ENCODE measurements around the gene CD248.

The CD248 gene

GRCh38 chr11:66334605-66335442 lies 18.0 kb upstream of the CD248 start:
- Mint-ChIP-seq H3K4me3 (peak overlapping the region in 1 of 2 donors; percentile 43), H3K4me1 (peaks cover 45% of the 10 kb centered on the region), H3K9me3 (no peaks in the 10 kb centered on the region), H3K27me3 (no peaks in the 10 kb centered on the region), H3K27ac (no peak overlapping the region)
- DNase-seq, result no peak
- ATAC-seq, result no peak

GRCh38 chr11:66333896-66334604 lies 17.2 kb upstream of the CD248 start:
- Mint-ChIP-seq H3K4me1 (peaks cover 43% of the 10 kb centered on the region), H3K27me3 (no peaks in the 10 kb centered on the region), H3K27ac (no peak overlapping the region), H3K4me3 (no peak overlapping the region), H3K9me3 (no peaks in the 10 kb centered on the region)
- ATAC-seq (no peak), DNase-seq (no peak)

GRCh38 chr11:66333220-66333877 lies 16.5 kb upstream of the CD248 start:
- no peaks in the 10 kb centered on the region for H3K27me3 Mint-ChIP-seq
- peaks cover 44% of the 10 kb centered on the region for H3K4me1 Mint-ChIP-seq
- H3K4me3 Mint-ChIP-seq, result no peak overlapping the region
- ATAC-seq (no peak), DNase-seq (no peak)
- no peak overlapping the region for H3K27ac Mint-ChIP-seq
- no peaks in the 10 kb centered on the region for H3K9me3 Mint-ChIP-seq

- Mint-ChIP-seq H3K27ac (no peak overlapping the region), H3K4me1 (peaks cover 45% of the 10 kb centered on the region), H3K27me3 (no peaks in the 10 kb centered on the region), H3K9me3 (no peaks in the 10 kb centered on the region), H3K4me3 (no peak overlapping the region)
- DNase-seq (no peak), ATAC-seq (no peak)
Measured at GRCh38 chr11:66332371-66333219, 15.8 kb upstream of the CD248 start.

DNA sequence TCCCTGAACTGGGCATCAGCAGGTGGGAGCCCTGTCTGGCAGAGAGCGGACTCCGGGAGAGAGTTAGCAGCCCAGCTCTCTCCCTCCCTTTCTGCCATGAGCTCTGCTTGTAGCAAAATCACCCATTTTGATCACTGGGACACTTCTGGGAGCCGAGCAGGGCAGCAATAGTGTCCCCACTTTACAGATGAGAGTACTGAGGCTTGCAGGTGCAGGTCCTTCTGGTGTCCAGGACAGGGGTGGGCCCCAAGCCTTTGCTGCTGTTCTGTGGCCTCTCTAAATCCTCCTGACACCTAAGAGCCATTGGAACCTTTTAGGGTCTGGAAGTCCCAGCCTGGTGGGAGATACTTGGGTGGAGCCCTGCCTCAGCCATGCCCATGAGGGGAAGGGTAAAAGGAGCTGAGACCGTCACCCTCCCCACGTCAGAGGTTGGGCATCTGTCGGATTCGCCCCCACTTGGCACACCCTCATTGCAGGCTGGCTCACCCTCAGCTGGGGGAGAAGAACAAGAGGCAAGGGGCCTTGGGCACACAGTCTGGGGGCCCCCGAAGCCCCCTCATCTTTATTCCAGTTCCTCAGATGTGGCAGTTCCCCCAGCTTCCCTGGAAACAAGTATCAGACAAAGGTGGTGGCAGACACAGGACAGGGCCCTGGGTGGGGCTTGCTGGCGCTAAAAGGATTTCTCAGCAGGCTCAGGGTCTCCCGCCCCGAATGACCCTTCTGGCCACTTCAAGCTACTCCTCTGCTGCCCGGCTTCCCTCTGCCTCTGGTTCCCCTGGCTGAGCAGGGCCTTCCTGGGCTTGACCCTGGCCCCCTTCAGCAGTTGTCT lies 14.9 kb upstream of the CD248 start:
- Mint-ChIP-seq H3K27ac (no peak overlapping the region), H3K4me1 (peaks cover 45% of the 10 kb centered on the region), H3K4me3 (no peak overlapping the region), H3K9me3 (no peaks in the 10 kb centered on the region), H3K27me3 (no peaks in the 10 kb centered on the region)
- ATAC-seq (no peak), DNase-seq (no peak)

DNA sequence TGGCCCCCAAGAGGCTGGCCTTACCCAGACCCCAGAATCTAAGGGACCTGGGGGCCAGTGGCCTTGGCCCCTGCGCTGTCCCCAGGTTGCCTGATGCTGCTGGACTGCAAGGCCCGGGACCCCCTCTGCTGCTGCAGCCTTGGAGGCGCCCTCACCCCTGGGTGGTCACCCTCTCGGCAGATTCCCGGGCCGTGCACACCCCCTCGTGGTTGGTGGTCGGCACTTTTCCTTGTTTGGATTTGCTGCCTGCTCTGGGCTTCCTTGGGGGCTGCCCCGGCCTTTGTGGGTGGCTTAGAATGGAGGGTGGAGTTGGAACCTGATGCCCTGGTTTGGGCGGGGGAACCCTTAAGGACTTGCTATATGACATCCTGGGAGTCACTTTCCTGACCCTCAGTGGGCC lies 14.1 kb upstream of the CD248 start:
- H3K4me3 Mint-ChIP-seq, result no peak overlapping the region
- peaks cover 45% of the 10 kb centered on the region for H3K4me1 Mint-ChIP-seq
- no peaks in the 10 kb centered on the region for H3K27me3 Mint-ChIP-seq
- H3K9me3 Mint-ChIP-seq, result no peaks in the 10 kb centered on the region
- no peak overlapping the region for H3K27ac Mint-ChIP-seq
- DNase-seq, result no peak
- no peak for ATAC-seq

GRCh38 chr11:66329165-66329673 lies 12.4 kb upstream of the CD248 start:
- Mint-ChIP-seq H3K4me3 (peak overlapping the region in 1 of 2 donors; percentile 58), H3K27me3 (no peaks in the 10 kb centered on the region), H3K27ac (no peak overlapping the region), H3K4me1 (peaks cover 50% of the 10 kb centered on the region), H3K9me3 (no peaks in the 10 kb centered on the region)
- DNase-seq, result no peak
- no peak for ATAC-seq

- peak; percentile 87 for ATAC-seq
- peaks cover 0 to 3% of the 10 kb centered on the region in 2 donors for H3K9me3 Mint-ChIP-seq
- H3K27me3 Mint-ChIP-seq, result no peaks in the 10 kb centered on the region
- H3K4me1 Mint-ChIP-seq, result peaks cover 56% of the 10 kb centered on the region
- DNase-seq, result peak; percentile 82 to 90
- H3K27ac Mint-ChIP-seq, result peak overlapping the region; percentile 22 to 69
- H3K4me3 Mint-ChIP-seq, result peak overlapping the region; percentile 58 to 63
Measured at GRCh38 chr11:66328302-66329144, 11.7 kb upstream of the CD248 start.

GRCh38 chr11:66328031-66328301 lies 11.1 kb upstream of the CD248 start:
- peak overlapping the region; percentile 13 to 22 for H3K27ac Mint-ChIP-seq
- DNase-seq, result peak in 1 of 2 donors; percentile 46
- H3K27me3 Mint-ChIP-seq, result no peaks in the 10 kb centered on the region
- H3K4me3 Mint-ChIP-seq, result no peak overlapping the region
- H3K4me1 Mint-ChIP-seq, result peaks cover 56% of the 10 kb centered on the region
- peaks cover 0 to 6% of the 10 kb centered on the region in 2 donors for H3K9me3 Mint-ChIP-seq
- peak; percentile 56 for ATAC-seq

DNA sequence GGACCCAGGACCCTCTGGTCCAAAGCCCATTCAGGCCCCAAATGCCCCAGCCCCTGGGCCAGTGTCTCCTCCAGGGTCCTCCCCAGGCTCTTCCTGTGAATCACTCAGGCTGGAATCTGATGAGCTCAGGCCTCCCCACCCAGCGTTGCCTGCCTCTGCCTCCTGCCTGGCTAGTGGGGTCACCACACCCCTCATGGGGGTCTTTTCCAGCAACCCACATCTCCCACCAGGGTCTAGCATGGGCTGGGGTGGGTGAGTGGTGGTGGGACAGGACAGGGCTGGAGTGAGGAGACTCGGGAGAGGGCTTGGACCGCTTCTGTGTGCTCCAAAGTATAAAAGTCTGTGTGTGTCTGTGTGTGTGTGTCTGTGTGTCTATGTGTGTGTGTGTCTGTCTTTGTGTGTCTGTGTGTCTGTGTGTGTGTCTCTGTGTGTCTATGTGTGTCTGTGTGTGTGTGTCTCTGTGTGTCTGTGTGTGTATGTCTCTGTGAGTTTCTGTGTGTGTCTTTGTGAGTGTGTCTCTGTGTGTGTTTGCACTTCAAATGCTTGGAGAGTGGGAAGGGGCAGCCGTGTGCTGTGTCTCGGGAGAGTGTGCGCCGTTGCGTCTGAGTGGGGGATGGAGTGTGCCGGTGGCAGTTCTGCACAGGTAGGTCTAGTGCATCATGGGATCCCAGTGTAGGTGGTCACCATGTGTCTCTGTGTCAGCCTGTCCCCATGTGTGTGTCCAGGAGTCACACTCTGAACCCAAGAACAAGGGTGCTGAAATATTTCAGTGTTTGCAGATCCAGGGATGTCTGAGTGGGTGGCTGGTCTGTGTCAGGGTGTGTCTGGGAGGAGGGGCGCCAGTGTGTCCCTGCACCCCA lies 10.6 kb upstream of the CD248 start:
- peaks cover 59% of the 10 kb centered on the region for H3K4me1 Mint-ChIP-seq
- DNase-seq (no peak), ATAC-seq (no peak)
- H3K9me3 Mint-ChIP-seq, result peaks cover 0 to 6% of the 10 kb centered on the region in 2 donors
- H3K27ac Mint-ChIP-seq, result peak overlapping the region; percentile 13 to 22
- H3K27me3 Mint-ChIP-seq, result no peaks in the 10 kb centered on the region
- peak overlapping the region; percentile 10 to 24 for H3K4me3 Mint-ChIP-seq

DNA sequence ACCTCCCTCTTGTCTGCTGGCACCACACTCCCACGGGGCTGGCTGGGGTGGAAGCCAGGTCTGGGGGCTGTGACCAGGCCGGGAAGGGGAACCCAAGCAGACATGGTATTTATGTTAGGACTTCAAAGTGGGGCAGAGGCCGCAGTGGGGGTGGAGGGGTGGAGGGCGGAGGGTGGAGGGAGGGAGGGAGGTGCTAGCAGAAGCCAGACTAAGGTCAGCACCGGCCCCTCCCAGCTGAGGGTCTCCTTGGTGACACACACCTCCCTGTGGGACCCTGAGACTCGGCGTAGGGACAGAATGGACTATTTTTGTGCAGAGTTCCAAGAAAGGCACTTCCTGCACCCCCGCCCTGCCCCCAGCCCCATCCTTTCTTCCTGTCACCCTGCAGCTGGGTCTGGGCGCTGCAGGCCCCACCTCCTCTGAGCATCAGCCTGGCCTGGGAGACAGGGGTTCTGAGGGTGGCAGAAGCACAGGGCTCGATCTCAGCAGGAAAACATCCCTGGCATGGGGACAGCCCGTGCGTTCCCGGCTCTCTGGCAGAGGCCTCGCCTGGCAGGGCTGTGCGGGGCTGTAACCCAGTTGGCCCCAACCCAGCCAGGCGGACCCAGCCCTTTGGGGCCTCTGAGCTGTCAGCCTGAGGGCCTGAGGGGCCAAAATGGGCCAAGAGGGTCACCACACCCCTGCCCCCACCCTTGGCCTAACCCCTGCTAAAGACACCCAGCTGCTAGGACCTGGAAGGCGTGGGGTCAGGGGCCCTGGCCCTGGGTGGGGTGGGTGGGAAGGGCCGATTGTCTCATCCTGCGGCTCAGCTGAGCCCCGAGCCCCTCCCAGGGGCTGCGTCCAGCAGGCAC lies 9.6 kb upstream of the CD248 start:
- ATAC-seq (peak; percentile 63), DNase-seq (peak in 1 of 2 donors; percentile 62)
- H3K4me3 Mint-ChIP-seq, result peak overlapping the region; percentile 32 to 75
- H3K4me1 Mint-ChIP-seq, result peaks cover 68% of the 10 kb centered on the region
- H3K9me3 Mint-ChIP-seq, result peaks cover 0 to 6% of the 10 kb centered on the region in 2 donors
- no peaks in the 10 kb centered on the region for H3K27me3 Mint-ChIP-seq
- H3K27ac Mint-ChIP-seq, result peak overlapping the region; percentile 75 to 85

DNA sequence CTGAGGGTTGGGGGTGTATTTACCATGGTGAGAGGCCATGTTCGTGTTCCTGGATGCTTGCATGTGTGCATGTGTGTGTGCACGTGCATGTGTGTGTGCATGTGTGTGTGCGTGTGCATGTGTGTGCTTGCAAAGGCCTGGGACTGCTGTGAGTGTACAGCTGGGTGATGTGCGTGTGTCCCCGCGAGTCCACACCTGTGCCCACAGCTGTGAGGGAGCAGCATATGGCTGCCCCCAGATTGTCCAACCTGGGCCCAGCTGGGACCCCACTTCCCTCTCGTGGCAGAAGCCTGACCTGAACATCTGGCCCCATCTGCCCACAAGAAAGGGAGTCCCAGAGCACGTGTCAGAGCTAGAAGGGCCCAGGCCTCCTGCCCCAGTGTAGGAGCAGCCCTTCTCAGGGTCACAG lies 8.4 kb upstream of the CD248 start:
- DNase-seq (no peak), ATAC-seq (no peak)
- Mint-ChIP-seq H3K4me3 (no peak overlapping the region), H3K9me3 (peaks cover 1 to 6% of the 10 kb centered on the region in 2 donors), H3K4me1 (peaks cover 68% of the 10 kb centered on the region), H3K27ac (no peak overlapping the region), H3K27me3 (no peaks in the 10 kb centered on the region)
